Liver (tissue), 9 donors: Measurements from ENCODE around the gene ADORA3. TPM values are rescaled to one million over a fixed set of nuclear protein-coding genes. Genes with fewer than 3 reads are reported as not detected.

Experiments used
- DNase-seq: peaks from one replicate; pipeline ENCODE4 v3.0.0-alpha.2; 2017; ENCODE audit warnings: low spot score
- H3K27ac ChIP-seq, 2 donors: one replicate each; pipeline ENCODE4 v1.7.0; 2013; ENCODE audit warnings: inconsistent platforms in 2 of 2, low read length in 2 of 2, control low read depth in 1 of 2, low read depth in 1 of 2, mild to moderate bottlenecking in 1 of 2
- H3K27me3 ChIP-seq, 4 donors: one replicate each; pipeline versions ENCODE4 v1.6.1 to v1.7.0; 2013; ENCODE audit warnings: low read length in 3 of 4, inconsistent platforms in 1 of 4, mild to moderate bottlenecking in 1 of 4, moderate library complexity in 1 of 4; ENCODE audit not compliant: control insufficient read depth in 4 of 4, insufficient read depth in 4 of 4
- H3K36me3 ChIP-seq, 4 donors: one replicate each; pipeline versions ENCODE4 v1.6.1 to v1.7.0; 2013; ENCODE audit warnings: low read length in 3 of 4, mild to moderate bottlenecking in 3 of 4, low read depth in 1 of 4, moderate library complexity in 1 of 4; ENCODE audit not compliant: control insufficient read depth in 4 of 4, insufficient read depth in 3 of 4
- H3K4me1 ChIP-seq, 4 donors: one replicate each; pipeline versions ENCODE4 v1.6.1 to v1.7.0; 2013; ENCODE audit warnings: low read length in 3 of 4, mild to moderate bottlenecking in 3 of 4, moderate library complexity in 1 of 4; ENCODE audit not compliant: control insufficient read depth in 4 of 4, insufficient read depth in 4 of 4
- H3K4me3 ChIP-seq, 3 donors: one replicate each; pipeline versions ENCODE4 v1.6.1 to v1.7.0; 2013; ENCODE audit warnings: low read length in 3 of 3, control low read depth in 1 of 3, low read depth in 1 of 3, mild to moderate bottlenecking in 1 of 3
- H3K9ac ChIP-seq, 2 donors: one replicate each; pipeline ENCODE4 v1.7.0; 2013; ENCODE audit warnings: low read length in 2 of 2, mild to moderate bottlenecking in 2 of 2, moderate library complexity in 2 of 2, control low read depth in 1 of 2, low read depth in 1 of 2
- H3K9me3 ChIP-seq, 4 donors: one replicate each; pipeline versions ENCODE4 v1.6.1 to v1.7.0; 2013; ENCODE audit warnings: low read length in 3 of 4; ENCODE audit not compliant: control insufficient read depth in 4 of 4
- EGR1 ChIP-seq, 2 donors: IDR thresholded peaks; 2 replicates each; pipeline ENCODE4 v1.6.1; 2016 to 2018; ENCODE audit warnings: antibody characterized with exemption in 2 of 2, low read depth in 2 of 2
- FOXA1 ChIP-seq: IDR thresholded peaks from 2 replicates; pipeline ENCODE4 v1.6.1; 2016; ENCODE audit warnings: antibody characterized with exemption
- FOXA2 ChIP-seq: IDR thresholded peaks from 2 replicates; pipeline ENCODE4 v1.6.1; 2016; ENCODE audit warnings: antibody characterized with exemption
- GABPA ChIP-seq, 2 donors: IDR thresholded peaks in 1 of 2; conservative IDR thresholded peaks in 1 of 2; 2 replicates each; pipeline ENCODE4 v1.6.1; 2016; ENCODE audit warnings: antibody characterized with exemption in 2 of 2, mild to moderate bottlenecking in 1 of 2, moderate library complexity in 1 of 2
- HNF4A ChIP-seq, 2 donors: conservative IDR thresholded peaks; 2 replicates each; pipeline ENCODE4 v1.6.1; 2016; ENCODE audit warnings: antibody characterized with exemption in 2 of 2, mild to moderate bottlenecking in 2 of 2
- HNF4G ChIP-seq: IDR thresholded peaks from 2 replicates; pipeline ENCODE4 v1.6.1; 2016; ENCODE audit warnings: antibody characterized with exemption
- JUND ChIP-seq, 2 donors: IDR thresholded peaks; 2 replicates each; pipeline ENCODE4 v1.6.1; 2016; ENCODE audit warnings: antibody characterized with exemption in 2 of 2
- NR2F2 ChIP-seq: IDR thresholded peaks from 2 replicates; pipeline ENCODE4 v1.6.1; 2016; ENCODE audit warnings: antibody characterized with exemption
- RAD21 ChIP-seq, 2 donors: IDR thresholded peaks; 2 replicates each; pipeline ENCODE4 v1.6.1; 2016; ENCODE audit warnings: antibody characterized with exemption in 2 of 2, mild to moderate bottlenecking in 2 of 2
- RXRA ChIP-seq, 2 donors: IDR thresholded peaks; 2 replicates each; pipeline ENCODE4 v1.6.1; 2017 to 2018; ENCODE audit warnings: antibody characterized with exemption in 2 of 2, mild to moderate bottlenecking in 1 of 2
- SP1 ChIP-seq: IDR thresholded peaks from 2 replicates; pipeline ENCODE4 v1.6.1; 2018; ENCODE audit warnings: antibody characterized with exemption, mild to moderate bottlenecking
- TAF1 ChIP-seq: conservative IDR thresholded peaks from 2 replicates; pipeline ENCODE4 v1.6.1; 2016; ENCODE audit warnings: antibody characterized with exemption, mild to moderate bottlenecking
- YY1 ChIP-seq: IDR thresholded peaks from 2 replicates; pipeline ENCODE4 v1.6.1; 2016; ENCODE audit warnings: antibody characterized with exemption, mild to moderate bottlenecking
- WGBS: extraction: QIAGEN DNeasy Blood & Tissue Kit; methylation state at CpG from one replicate; pipeline ENCODE4 v1.1.7; 2013; 5-methylcytosine and 5-hydroxymethylcytosine counted together
- polyA plus RNA-seq, 2 donors: library from polyadenylated mRNA; stranded (reverse) in 1 of 2; unstranded in 1 of 2; fragments of 200-250 nt in 1 of 2; fragments of >200 nt in 1 of 2; fragmentation: Nextera tagmentation in 1 of 2; extraction: Ambion mirVana in 1 of 2; gene quantifications; one replicate each; pipeline versions ENCODE4 v1.2.1 to v1.2.3, GENCODE V29; 2013 to 2015
- total RNA-seq, 2 donors: library from RNA; depleted of rRNA; stranded (reverse); fragments of >200 nt; gene quantifications; one replicate each; pipeline ENCODE4 v1.2.3, GENCODE V29; 2014
- TF ChIP-seq, protein P1 (sequence below): fragments of 150-350 bp; IDR thresholded peaks from 2 replicates; pipeline ENCODE4 v1.5.1; 2017; ENCODE audit warnings: improper control_type of control experiment, low read depth, low read length; ENCODE audit not compliant: missing input control
- TF ChIP-seq, protein P2 (sequence below): IDR thresholded peaks from 2 replicates; pipeline ENCODE4 v1.6.1; 2016; ENCODE audit warnings: antibody characterized with exemption, mild to moderate bottlenecking
- TF ChIP-seq, protein P3 (sequence below): IDR thresholded peaks from 2 replicates; pipeline ENCODE4 v1.6.1; 2016; ENCODE audit warnings: antibody characterized with exemption
- TF ChIP-seq, protein P4 (sequence below): IDR thresholded peaks from 2 replicates; pipeline ENCODE4 v1.6.1; 2016; ENCODE audit warnings: antibody characterized with exemption
- TF ChIP-seq, protein P5 (sequence below): IDR thresholded peaks from 2 replicates; pipeline ENCODE4 v1.6.1; 2016; ENCODE audit warnings: antibody characterized with exemption
- donor health status: healthy.
- donor health status: healthy.
- donor health status: healthy.
- donor health status: healthy.
- donor health status: healthy.

ADORA3 gene
- total and polyA plus RNA-seq, 4 donors = 0.97 to 5.6 (median 3.2) TPM

DNA sequence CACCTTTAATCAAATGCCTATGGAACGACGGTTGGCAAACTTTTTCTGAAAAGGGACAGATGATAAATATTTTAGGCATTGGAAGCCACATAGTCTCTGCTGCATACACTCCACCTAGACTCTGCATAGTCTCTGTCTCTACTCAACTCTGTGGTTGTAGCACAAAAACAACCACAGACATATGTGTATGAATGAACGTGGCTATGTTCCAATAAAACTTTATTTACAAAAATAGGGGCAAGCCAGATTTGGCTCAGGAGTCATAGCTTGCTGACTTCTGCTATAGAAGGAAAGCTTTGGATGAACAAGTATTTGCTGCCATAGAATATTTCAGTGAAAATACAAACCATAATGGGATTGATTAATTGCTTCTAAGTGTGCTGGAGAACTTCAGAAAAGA, 37.5 kb upstream of the ADORA3 start (continued):
- no peak for TF ChIP-seq GABPA (IDR thresholded peaks at IDR 0.05 in 1 of 2, conservative IDR thresholded peaks at IDR 0.05 in 1 of 2)
- no peak for TF ChIP-seq SP1
- TF ChIP-seq, protein P1, sequence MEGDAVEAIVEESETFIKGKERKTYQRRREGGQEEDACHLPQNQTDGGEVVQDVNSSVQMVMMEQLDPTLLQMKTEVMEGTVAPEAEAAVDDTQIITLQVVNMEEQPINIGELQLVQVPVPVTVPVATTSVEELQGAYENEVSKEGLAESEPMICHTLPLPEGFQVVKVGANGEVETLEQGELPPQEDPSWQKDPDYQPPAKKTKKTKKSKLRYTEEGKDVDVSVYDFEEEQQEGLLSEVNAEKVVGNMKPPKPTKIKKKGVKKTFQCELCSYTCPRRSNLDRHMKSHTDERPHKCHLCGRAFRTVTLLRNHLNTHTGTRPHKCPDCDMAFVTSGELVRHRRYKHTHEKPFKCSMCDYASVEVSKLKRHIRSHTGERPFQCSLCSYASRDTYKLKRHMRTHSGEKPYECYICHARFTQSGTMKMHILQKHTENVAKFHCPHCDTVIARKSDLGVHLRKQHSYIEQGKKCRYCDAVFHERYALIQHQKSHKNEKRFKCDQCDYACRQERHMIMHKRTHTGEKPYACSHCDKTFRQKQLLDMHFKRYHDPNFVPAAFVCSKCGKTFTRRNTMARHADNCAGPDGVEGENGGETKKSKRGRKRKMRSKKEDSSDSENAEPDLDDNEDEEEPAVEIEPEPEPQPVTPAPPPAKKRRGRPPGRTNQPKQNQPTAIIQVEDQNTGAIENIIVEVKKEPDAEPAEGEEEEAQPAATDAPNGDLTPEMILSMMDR = no peak

DNA sequence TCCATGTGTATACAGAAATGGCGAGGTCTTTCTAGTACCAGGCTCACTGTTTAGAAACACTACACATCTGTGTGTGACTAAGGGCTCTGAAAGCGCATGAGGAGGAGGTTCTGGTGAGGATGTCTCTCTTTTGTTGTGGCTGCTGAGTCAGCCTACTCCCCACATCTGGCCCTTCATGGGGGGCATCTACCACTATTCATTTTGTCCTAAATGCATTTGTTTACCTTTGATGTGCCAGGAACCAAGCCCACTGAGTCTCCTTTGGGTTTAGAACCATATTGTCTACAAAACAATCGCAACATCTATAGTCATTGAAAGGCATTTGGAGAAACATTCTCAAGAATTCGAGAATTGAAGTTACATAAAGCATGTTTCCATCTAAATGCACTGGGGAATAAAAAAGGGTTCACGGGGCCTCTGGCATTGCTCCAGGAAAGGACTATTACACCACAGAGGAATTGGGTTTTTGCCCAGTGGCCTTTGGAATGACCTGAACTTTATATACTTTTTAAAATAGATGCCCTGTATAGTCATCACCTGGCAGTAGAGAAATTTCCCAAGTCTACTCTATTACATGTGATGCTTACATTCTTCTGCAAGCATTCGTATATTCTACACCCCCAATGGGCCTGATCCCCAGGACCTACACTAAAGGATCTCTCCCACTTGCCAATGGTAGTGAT, 35.1 kb upstream of the ADORA3 start:
- Histone ChIP-seq H3K27me3 (no peaks in the 10 kb centered on the region), H3K36me3 (no peaks in the 10 kb centered on the region), H3K27ac (no peak overlapping the region), H3K4me1 (peaks cover 5 to 31% (median 21%) of the 10 kb centered on the region in 4 donors), H3K9me3 (no peaks in the 10 kb centered on the region), H3K4me3 (no peak overlapping the region), H3K9ac (no peak overlapping the region)
- 62% methylated on average over 6 of the region's 6 CpGs for WGBS
- peak in 1 of 2 donors; percentile 58 for TF ChIP-seq EGR1 (IDR thresholded peaks at IDR 0.05; ENCODE audit: low read depth in 2 of 2)
- TF ChIP-seq, protein P2, sequence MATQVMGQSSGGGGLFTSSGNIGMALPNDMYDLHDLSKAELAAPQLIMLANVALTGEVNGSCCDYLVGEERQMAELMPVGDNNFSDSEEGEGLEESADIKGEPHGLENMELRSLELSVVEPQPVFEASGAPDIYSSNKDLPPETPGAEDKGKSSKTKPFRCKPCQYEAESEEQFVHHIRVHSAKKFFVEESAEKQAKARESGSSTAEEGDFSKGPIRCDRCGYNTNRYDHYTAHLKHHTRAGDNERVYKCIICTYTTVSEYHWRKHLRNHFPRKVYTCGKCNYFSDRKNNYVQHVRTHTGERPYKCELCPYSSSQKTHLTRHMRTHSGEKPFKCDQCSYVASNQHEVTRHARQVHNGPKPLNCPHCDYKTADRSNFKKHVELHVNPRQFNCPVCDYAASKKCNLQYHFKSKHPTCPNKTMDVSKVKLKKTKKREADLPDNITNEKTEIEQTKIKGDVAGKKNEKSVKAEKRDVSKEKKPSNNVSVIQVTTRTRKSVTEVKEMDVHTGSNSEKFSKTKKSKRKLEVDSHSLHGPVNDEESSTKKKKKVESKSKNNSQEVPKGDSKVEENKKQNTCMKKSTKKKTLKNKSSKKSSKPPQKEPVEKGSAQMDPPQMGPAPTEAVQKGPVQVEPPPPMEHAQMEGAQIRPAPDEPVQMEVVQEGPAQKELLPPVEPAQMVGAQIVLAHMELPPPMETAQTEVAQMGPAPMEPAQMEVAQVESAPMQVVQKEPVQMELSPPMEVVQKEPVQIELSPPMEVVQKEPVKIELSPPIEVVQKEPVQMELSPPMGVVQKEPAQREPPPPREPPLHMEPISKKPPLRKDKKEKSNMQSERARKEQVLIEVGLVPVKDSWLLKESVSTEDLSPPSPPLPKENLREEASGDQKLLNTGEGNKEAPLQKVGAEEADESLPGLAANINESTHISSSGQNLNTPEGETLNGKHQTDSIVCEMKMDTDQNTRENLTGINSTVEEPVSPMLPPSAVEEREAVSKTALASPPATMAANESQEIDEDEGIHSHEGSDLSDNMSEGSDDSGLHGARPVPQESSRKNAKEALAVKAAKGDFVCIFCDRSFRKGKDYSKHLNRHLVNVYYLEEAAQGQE = no peak
- TF ChIP-seq HNF4G = peak; percentile 75
- TF ChIP-seq FOXA1 = no peak
- peak; percentile 58 for TF ChIP-seq SP1
- TF ChIP-seq YY1 = peak; percentile 24
- TF ChIP-seq, protein P3, sequence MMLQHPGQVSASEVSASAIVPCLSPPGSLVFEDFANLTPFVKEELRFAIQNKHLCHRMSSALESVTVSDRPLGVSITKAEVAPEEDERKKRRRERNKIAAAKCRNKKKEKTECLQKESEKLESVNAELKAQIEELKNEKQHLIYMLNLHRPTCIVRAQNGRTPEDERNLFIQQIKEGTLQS = peak; percentile 39
- peak; percentile 73 to 82 for TF ChIP-seq RXRA (IDR thresholded peaks at IDR 0.05)
- peak; percentile 23 to 34 for TF ChIP-seq RAD21 (IDR thresholded peaks at IDR 0.05)
- no peak for TF ChIP-seq TAF1
- TF ChIP-seq NR2F2 = peak; percentile 18
- TF ChIP-seq, protein P4, sequence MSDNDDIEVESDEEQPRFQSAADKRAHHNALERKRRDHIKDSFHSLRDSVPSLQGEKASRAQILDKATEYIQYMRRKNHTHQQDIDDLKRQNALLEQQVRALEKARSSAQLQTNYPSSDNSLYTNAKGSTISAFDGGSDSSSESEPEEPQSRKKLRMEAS = peak; percentile 44
- TF ChIP-seq, protein P5, sequence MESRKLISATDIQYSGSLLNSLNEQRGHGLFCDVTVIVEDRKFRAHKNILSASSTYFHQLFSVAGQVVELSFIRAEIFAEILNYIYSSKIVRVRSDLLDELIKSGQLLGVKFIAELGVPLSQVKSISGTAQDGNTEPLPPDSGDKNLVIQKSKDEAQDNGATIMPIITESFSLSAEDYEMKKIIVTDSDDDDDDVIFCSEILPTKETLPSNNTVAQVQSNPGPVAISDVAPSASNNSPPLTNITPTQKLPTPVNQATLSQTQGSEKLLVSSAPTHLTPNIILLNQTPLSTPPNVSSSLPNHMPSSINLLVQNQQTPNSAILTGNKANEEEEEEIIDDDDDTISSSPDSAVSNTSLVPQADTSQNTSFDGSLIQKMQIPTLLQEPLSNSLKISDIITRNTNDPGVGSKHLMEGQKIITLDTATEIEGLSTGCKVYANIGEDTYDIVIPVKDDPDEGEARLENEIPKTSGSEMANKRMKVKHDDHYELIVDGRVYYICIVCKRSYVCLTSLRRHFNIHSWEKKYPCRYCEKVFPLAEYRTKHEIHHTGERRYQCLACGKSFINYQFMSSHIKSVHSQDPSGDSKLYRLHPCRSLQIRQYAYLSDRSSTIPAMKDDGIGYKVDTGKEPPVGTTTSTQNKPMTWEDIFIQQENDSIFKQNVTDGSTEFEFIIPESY = peak; percentile 54
- TF ChIP-seq GABPA (IDR thresholded peaks at IDR 0.05 in 1 of 2, conservative IDR thresholded peaks at IDR 0.05 in 1 of 2) = peak in 1 of 2 donors; percentile 35
- TF ChIP-seq FOXA2 = no peak
- TF ChIP-seq HNF4A (conservative IDR thresholded peaks at IDR 0.05) = peak; percentile 95 to 96
- TF ChIP-seq, protein P1 = no peak
- peak; percentile 45 to 68 for TF ChIP-seq JUND (IDR thresholded peaks at IDR 0.05)
- peak; percentile 41 for DNase-seq
